Nephron progenitor cell (in vitro differentiated cells): ENCODE results near the gene ACTG1.
A peak's percentile ranks its signal among the peaks of the same experiment; 100 is the strongest.

ENCODE experiments used
- DNase-seq: peaks from one replicate; pipeline ENCODE4 v3.0.0; 2021
- H3K27ac Mint-ChIP-seq: 2 replicates; pipeline ENCODE4 v1.8.0; 2021; ENCODE audit warnings: mild to moderate bottlenecking, moderate library complexity, mixed read lengths
- H3K27me3 Mint-ChIP-seq: 2 replicates; pipeline ENCODE4 v1.8.0; 2021; ENCODE audit warnings: mild to moderate bottlenecking, low read depth, mixed read lengths; ENCODE audit not compliant: poor library complexity
- H3K36me3 Mint-ChIP-seq: 2 replicates; pipeline ENCODE4 v1.8.0; 2021; ENCODE audit warnings: low read depth, mixed read lengths
- H3K4me1 Mint-ChIP-seq: 2 replicates; pipeline ENCODE4 v1.8.0; 2021; ENCODE audit warnings: mixed read lengths
- H3K4me3 Mint-ChIP-seq: 2 replicates; pipeline ENCODE4 v1.8.0; 2021; ENCODE audit warnings: mild to moderate bottlenecking, moderate library complexity, mixed read lengths
- H3K9me3 Mint-ChIP-seq: 2 replicates; pipeline ENCODE4 v1.8.0; 2021; ENCODE audit warnings: mild to moderate bottlenecking, moderate library complexity, mixed read lengths
- TF ChIP-seq, protein P1 (sequence below): fragments of 200-600 bp; sonication (generic); IDR thresholded peaks from 2 replicates; pipeline ENCODE4 v1.5.0; 2021; ENCODE audit warnings: antibody characterized with exemption

The ACTG1 gene

GRCh38 chr17:81556863-81557262 is 44.3 kb upstream of the ACTG1 start:
- TF ChIP-seq, protein P1, sequence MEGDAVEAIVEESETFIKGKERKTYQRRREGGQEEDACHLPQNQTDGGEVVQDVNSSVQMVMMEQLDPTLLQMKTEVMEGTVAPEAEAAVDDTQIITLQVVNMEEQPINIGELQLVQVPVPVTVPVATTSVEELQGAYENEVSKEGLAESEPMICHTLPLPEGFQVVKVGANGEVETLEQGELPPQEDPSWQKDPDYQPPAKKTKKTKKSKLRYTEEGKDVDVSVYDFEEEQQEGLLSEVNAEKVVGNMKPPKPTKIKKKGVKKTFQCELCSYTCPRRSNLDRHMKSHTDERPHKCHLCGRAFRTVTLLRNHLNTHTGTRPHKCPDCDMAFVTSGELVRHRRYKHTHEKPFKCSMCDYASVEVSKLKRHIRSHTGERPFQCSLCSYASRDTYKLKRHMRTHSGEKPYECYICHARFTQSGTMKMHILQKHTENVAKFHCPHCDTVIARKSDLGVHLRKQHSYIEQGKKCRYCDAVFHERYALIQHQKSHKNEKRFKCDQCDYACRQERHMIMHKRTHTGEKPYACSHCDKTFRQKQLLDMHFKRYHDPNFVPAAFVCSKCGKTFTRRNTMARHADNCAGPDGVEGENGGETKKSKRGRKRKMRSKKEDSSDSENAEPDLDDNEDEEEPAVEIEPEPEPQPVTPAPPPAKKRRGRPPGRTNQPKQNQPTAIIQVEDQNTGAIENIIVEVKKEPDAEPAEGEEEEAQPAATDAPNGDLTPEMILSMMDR = no peak
- Mint-ChIP-seq H3K9me3 (no peaks in the 10 kb centered on the region), H3K4me3 (no peak overlapping the region), H3K27ac (no peak overlapping the region), H3K36me3 (peaks cover 21% of the 10 kb centered on the region), H3K4me1 (peaks cover 17% of the 10 kb centered on the region), H3K27me3 (no peaks in the 10 kb centered on the region)
- DNase-seq = no peak

DNA sequence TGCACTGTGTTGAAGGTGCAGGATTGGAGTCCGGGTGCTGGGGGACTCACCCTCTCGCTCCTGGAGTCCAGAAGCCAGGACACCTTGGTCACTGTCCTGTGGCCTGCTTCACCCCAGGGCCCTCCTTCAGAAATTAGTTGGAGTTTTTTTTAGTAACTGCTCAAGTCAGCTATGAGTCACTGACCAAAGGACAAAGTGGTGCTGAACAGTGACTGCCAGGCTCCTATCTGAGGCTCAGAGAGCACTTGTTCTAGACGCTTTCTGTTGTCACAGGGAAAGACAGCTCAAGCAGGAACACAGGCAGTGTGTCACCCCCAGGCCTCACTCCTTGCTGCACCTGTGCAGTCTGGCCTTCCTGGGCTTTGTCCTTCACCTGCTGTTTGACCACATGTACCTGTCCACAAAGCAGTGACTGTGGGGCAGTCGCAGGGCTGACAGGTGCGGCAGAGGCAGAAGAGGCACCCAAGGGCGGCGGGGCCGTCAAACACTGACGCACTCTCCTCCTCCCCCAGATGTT is 43.6 kb upstream of the ACTG1 start:
- H3K4me1 Mint-ChIP-seq = peaks cover 22% of the 10 kb centered on the region
- H3K4me3 Mint-ChIP-seq = no peak overlapping the region
- no peak overlapping the region for H3K27ac Mint-ChIP-seq
- H3K27me3 Mint-ChIP-seq = no peaks in the 10 kb centered on the region
- TF ChIP-seq, protein P1 = no peak
- no peak for DNase-seq
- H3K9me3 Mint-ChIP-seq = no peaks in the 10 kb centered on the region
- H3K36me3 Mint-ChIP-seq = peaks cover 17% of the 10 kb centered on the region

DNA sequence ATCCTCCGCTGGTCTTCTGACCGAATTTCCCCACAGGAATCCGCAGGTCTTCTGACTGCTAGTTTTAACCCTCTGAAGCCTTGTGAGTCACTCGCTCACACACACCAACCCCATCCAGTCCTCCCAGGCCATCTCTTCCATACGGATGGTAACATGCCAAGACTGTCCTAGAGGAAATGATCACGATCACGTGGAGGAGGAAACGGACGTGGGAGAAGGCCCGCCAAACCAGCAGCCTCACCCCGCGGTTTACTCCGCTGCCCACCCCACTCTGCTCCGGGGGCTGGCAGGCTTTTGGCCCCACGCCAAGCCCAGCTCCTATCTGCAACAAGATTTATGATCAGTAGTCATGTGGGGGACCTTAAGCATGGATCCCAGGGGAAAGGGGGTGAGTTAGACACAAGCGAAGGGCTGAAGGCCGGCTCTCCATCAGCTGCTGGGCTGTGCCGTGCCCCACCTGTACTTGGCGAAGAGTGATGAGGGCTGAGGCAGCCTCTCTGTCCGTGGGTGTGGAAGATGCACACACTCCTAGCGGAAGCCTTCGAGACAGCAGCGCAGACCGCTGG is 41.1 kb upstream of the ACTG1 start:
- Mint-ChIP-seq H3K27ac (no peak overlapping the region), H3K27me3 (no peaks in the 10 kb centered on the region), H3K36me3 (peaks cover 21% of the 10 kb centered on the region), H3K4me3 (peak overlapping the region; percentile 85), H3K9me3 (no peaks in the 10 kb centered on the region), H3K4me1 (peaks cover 44% of the 10 kb centered on the region)
- peak; percentile 38 for DNase-seq
- TF ChIP-seq, protein P1 = no peak

DNA sequence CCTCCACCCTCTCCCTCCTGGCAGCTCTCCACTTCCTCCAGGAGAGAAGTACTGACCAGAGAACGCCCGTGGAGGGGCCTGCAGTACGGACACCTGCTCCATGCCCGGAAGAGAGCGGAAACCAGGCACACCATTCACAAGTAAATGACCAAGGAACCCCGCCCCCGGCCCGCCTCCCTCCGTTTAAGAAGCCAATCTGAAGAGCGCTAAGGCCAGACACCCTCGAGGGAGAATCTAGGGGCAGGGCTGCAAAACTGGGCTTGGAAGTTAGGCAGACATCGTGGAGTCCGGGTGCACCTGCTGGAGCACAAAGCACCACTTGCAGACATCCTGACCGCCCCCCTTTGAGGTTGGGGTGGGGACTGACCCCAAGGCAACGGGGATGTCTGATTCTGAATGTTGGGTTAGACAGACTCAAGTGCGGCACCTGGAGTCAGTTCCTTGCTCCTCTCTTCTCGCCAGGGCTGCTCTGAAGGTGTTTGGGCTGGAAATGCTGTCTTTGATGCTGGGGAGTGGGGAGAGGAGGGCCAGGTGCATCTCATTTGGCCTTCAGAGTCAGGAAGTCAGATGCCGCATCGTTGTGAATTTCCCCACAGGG is 40.5 kb upstream of the ACTG1 start:
- Mint-ChIP-seq H3K9me3 (no peaks in the 10 kb centered on the region), H3K27me3 (no peaks in the 10 kb centered on the region), H3K4me1 (peaks cover 44% of the 10 kb centered on the region), H3K4me3 (peak overlapping the region; percentile 85), H3K27ac (peak overlapping the region; percentile 59), H3K36me3 (peaks cover 18% of the 10 kb centered on the region)
- TF ChIP-seq, protein P1 = no peak
- DNase-seq = peak; percentile 77

DNA sequence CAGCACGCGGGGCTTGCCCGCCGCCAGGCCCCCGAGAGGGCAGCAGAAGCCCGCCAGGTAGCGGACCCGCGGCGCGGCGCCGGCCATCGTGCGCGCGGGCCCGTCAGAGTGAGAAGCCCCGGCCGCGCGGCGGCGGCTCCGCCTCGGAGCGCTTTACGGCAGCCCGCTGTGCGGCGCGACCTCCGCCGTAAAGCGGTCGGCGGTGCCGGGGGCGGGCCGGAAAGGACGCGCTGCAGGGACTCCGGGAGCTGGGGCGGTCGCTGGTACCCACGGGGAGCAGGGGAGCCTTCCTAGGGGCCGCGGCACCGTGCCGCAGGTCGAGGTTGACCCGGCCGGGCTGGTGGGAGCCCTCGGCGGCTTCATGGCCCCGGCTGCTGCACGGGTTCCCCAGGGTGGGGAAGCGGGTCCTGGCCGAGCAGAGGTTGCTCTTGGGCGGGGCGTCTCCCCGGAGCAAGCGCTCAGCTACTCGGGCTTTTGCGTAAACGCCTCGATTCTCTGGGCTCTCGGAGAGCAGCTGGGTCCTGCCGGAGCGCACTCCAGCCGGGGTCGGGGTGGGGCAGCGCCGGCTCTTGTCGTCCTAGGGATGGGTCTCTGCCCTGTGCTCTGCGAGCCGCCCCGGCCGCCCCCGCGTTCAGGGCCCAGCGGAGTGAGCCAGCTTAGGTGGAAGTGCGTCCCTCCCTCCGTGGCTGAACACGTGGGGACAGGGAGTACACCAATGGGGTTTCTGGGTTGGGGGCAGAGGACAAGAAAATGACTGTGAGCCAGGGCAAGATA is 39.8 kb upstream of the ACTG1 start, which contains the start of gene FAAP100:
Gene FAAP100 (minus strand): TSS at position 110 of the 774 bp plus-strand sequence. CDS start 23 bp downstream, at position 87.
- no peaks in the 10 kb centered on the region for H3K27me3 Mint-ChIP-seq
- DNase-seq = peak; percentile 84
- H3K4me3 Mint-ChIP-seq = peak within 1 kb of the TSS; percentile 91
- TF ChIP-seq, protein P1 = no peak
- no peaks in the 10 kb centered on the region for H3K9me3 Mint-ChIP-seq
- peak within 1 kb of the TSS; percentile 66 for H3K27ac Mint-ChIP-seq
- peaks cover 44% of the 10 kb centered on the region for H3K4me1 Mint-ChIP-seq
- H3K36me3 Mint-ChIP-seq = peaks cover 18% of the 10 kb centered on the region
